Breast epithelium (tissue), 3 donors: ENCODE results near the gene VDAC1.

ENCODE experiments used
- POLR2A ChIP-seq: fragments of 450-650 bp; IDR thresholded peaks from one replicate; pipeline ENCODE4 v1.6.1; 2016; ENCODE audit warnings: antibody characterized with exemption, mild to moderate bottlenecking, moderate library complexity
- POLR2AphosphoS5 ChIP-seq, 3 donors: sonication (generic); formaldehyde crosslinking; IDR thresholded peaks; one replicate each; pipeline ENCODE4 v1.6.1; 2017; ENCODE audit warnings: antibody characterized with exemption in 3 of 3
- TF ChIP-seq, protein P1 (sequence below), 3 donors: fragments of 450-650 bp; IDR thresholded peaks; one replicate each; pipeline ENCODE4 v1.5.1; 2016 to 2017; ENCODE audit warnings: antibody characterized with exemption in 3 of 3, mild to moderate bottlenecking in 3 of 3, moderate library complexity in 3 of 3

DNA sequence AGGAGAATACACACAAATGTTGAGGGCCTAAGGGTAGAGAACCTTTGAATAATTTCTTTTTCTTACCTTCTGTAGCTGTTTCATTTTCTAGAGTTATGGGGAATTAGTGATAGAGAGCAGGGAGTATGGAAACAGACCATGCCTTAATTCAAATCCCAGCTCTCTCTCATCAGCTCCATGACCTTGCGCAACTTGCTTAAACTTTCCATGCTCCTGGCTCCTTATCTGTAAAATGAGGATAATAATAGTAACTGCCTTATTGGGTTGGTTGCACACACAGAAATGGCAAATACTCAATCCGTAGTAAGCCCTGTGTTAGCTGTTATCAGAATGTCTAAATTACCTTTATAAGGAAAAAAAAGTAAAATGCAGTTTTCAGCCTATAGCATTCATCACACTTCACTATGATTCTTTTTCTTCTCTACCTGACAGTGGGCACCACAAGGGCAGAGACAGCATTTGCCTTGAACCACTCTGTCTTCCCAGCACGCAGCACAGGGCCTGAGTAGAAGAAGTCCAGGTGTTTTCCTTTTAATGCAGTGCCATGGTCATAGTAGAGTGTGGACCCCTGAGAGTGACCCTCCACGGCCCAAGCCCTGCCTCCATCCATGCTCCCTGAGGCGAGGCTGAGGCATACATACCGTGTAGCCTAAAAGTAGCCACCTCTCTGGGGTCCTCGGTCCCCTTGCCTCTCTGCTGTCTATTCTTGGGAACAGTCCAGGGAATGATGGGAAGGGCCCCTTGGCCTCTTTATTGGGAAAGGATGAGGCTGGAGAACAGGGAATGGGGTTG is 53.8 kb downstream of the VDAC1 start:
- TF ChIP-seq, protein P1, sequence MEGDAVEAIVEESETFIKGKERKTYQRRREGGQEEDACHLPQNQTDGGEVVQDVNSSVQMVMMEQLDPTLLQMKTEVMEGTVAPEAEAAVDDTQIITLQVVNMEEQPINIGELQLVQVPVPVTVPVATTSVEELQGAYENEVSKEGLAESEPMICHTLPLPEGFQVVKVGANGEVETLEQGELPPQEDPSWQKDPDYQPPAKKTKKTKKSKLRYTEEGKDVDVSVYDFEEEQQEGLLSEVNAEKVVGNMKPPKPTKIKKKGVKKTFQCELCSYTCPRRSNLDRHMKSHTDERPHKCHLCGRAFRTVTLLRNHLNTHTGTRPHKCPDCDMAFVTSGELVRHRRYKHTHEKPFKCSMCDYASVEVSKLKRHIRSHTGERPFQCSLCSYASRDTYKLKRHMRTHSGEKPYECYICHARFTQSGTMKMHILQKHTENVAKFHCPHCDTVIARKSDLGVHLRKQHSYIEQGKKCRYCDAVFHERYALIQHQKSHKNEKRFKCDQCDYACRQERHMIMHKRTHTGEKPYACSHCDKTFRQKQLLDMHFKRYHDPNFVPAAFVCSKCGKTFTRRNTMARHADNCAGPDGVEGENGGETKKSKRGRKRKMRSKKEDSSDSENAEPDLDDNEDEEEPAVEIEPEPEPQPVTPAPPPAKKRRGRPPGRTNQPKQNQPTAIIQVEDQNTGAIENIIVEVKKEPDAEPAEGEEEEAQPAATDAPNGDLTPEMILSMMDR (IDR thresholded peaks at IDR 0.05) = no peak
- TF ChIP-seq POLR2A = no peak
- TF ChIP-seq POLR2AphosphoS5 (IDR thresholded peaks at IDR 0.05) = no peak
